Gastrocnemius medialis (tissue), 4 donors: Measurements from ENCODE around the gene CBX8.

Experiments
- POLR2A ChIP-seq, 2 donors: fragments of 450-650 bp; IDR thresholded peaks; one replicate each; pipeline ENCODE4 v1.6.1; 2017; ENCODE audit warnings: antibody characterized with exemption in 2 of 2, mild to moderate bottlenecking in 2 of 2, moderate library complexity in 2 of 2
- TF ChIP-seq, protein P1 (sequence below), 5 experiments: fragments of 450-650 bp in 3 of 5; fragments of 200-600 bp in 2 of 5; sonication (generic) in 2 of 5; IDR thresholded peaks in 4 of 5; conservative IDR thresholded peaks in 1 of 5; 1 replicate in 4 of 5; 2 replicates in 1 of 5; pipeline ENCODE4 v1.5.1; 2016 to 2019; ENCODE audit warnings: antibody characterized with exemption in 5 of 5, mild to moderate bottlenecking in 3 of 5, moderate library complexity in 3 of 5

DNA sequence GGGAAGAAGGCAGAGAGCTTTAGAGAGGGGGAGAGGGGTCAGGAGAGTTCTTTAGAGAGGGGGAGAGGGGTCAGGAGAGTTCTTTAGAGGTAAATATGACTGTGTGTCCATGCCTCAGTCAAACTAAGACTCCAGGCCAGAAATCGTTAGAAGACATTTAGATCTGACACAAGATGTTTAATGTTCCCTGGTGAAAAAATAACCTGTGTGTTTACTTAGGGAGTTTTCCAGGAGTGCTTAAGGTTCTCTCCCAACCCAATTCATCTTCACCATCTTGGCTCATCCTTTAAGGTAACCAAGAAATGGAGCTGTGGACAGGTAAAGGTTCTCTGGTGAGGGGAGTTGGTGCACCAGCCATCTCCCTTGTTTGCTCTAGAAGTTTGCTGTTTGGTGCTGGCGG, 32.6 kb upstream of the CBX8 start:
- TF ChIP-seq, protein P1, sequence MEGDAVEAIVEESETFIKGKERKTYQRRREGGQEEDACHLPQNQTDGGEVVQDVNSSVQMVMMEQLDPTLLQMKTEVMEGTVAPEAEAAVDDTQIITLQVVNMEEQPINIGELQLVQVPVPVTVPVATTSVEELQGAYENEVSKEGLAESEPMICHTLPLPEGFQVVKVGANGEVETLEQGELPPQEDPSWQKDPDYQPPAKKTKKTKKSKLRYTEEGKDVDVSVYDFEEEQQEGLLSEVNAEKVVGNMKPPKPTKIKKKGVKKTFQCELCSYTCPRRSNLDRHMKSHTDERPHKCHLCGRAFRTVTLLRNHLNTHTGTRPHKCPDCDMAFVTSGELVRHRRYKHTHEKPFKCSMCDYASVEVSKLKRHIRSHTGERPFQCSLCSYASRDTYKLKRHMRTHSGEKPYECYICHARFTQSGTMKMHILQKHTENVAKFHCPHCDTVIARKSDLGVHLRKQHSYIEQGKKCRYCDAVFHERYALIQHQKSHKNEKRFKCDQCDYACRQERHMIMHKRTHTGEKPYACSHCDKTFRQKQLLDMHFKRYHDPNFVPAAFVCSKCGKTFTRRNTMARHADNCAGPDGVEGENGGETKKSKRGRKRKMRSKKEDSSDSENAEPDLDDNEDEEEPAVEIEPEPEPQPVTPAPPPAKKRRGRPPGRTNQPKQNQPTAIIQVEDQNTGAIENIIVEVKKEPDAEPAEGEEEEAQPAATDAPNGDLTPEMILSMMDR (IDR thresholded peaks at IDR 0.05 in 4 of 5, conservative IDR thresholded peaks at IDR 0.05 in 1 of 5) = no peak
- TF ChIP-seq POLR2A (IDR thresholded peaks at IDR 0.05) = no peak
